Stomach (tissue), 9 donors: Measurements from ENCODE around the gene GPATCH3. TPM values are rescaled to one million over a fixed set of nuclear protein-coding genes. Genes with fewer than 3 reads are reported as not detected.

Experiments
- DNase-seq, 2 donors: peaks; one replicate each; pipeline versions ENCODE4 v3.0.0 to v3.0.0-alpha.2; 2013 to 2019
- H3K27ac ChIP-seq, 5 donors: fragments of 200-600 bp in 4 of 5; sonication (generic) in 4 of 5; one replicate each; pipeline ENCODE4 v1.5.1; 2013 to 2019; ENCODE audit warnings: mild to moderate bottlenecking in 1 of 5, moderate library complexity in 1 of 5
- H3K27me3 ChIP-seq, 3 donors: fragments of 200-600 bp; sonication (generic); one replicate each; pipeline ENCODE4 v1.5.1; 2017 to 2019; ENCODE audit warnings: mixed run types in 1 of 3
- H3K36me3 ChIP-seq, 4 donors: fragments of 200-600 bp; sonication (generic); 1 replicate in 3 of 4; 2 replicates in 1 of 4; pipeline ENCODE4 v1.5.1; 2016 to 2019
- H3K4me1 ChIP-seq, 4 donors: fragments of 200-600 bp; sonication (generic); one replicate each; pipeline ENCODE4 v1.5.1; 2016 to 2019
- H3K4me3 ChIP-seq, 4 donors: fragments of 200-600 bp; sonication (generic) in 3 of 4; one replicate each; pipeline ENCODE4 v1.5.1; 2016 to 2019; ENCODE audit warnings: mild to moderate bottlenecking in 1 of 4
- H3K9me3 ChIP-seq, 4 donors: fragments of 200-600 bp; sonication (generic); one replicate each; pipeline ENCODE4 v1.5.1; 2016 to 2019
- CTCF ChIP-seq, 7 experiments: fragments of 450-650 bp in 4 of 7; fragments of 200-600 bp in 3 of 7; sonication (generic) in 3 of 7; IDR thresholded peaks; one replicate each; pipeline ENCODE4 v1.5.1; 2016 to 2019; ENCODE audit warnings: antibody characterized with exemption in 7 of 7, control low read depth in 2 of 7, mild to moderate bottlenecking in 1 of 7
- EP300 ChIP-seq: sonication (generic); formaldehyde crosslinking; IDR thresholded peaks from one replicate; pipeline ENCODE4 v1.6.1; 2017; ENCODE audit warnings: antibody characterized with exemption
- POLR2A ChIP-seq, 4 donors: fragments of 450-650 bp; IDR thresholded peaks; one replicate each; pipeline ENCODE4 v1.6.1; 2016; ENCODE audit warnings: antibody characterized with exemption in 4 of 4, control low read depth in 2 of 4, mild to moderate bottlenecking in 1 of 4, moderate library complexity in 1 of 4
- POLR2AphosphoS5 ChIP-seq, 3 donors: sonication (generic); formaldehyde crosslinking; IDR thresholded peaks; one replicate each; pipeline ENCODE4 v1.6.1; 2016; ENCODE audit warnings: antibody characterized with exemption in 3 of 3
- WGBS, 5 donors: extraction: QIAGEN DNeasy Blood & Tissue Kit in 3 of 5; methylation state at CpG; one replicate each; pipeline versions ENCODE4 v1.1.5 to v1.1.7; 2013 to 2018; 5-methylcytosine and 5-hydroxymethylcytosine counted together
- intact Hi-C: fragments of 100-400 bp; cut with DNase I; formaldehyde crosslinking; loops from one replicate; pipeline ENCODE4 v1.15.1; 2023; ENCODE audit warnings: low total_unique reads
- polyA plus RNA-seq, 3 donors: library from polyadenylated mRNA; stranded (reverse); fragments of 200-250 nt; gene quantifications; one replicate each; pipeline ENCODE4 v1.2.3, GENCODE V29; 2013
- total RNA-seq, 5 donors: library from RNA; depleted of rRNA; stranded (reverse); fragments of >200 nt; gene quantifications; one replicate each; pipeline versions ENCODE4 v1.1.0 to v1.2.3, GENCODE V29; 2014 to 2016
- donor health status: healthy with polysubstance abuse.
- donor health status: Bipolar disorder and iron deficiency.
- donor health status: healthy.

GPATCH3 gene
- total and polyA plus RNA-seq, 8 donors, result 3.1 to 42.0 (median 12.8) TPM

- H3K27me3 ChIP-seq, result no peaks in the 10 kb centered on the region
- intact Hi-C loops, result no loop called here
- H3K4me3 ChIP-seq, result no peak overlapping the region
- H3K9me3 ChIP-seq, result no peaks in the 10 kb centered on the region
- H3K27ac ChIP-seq, result no peak overlapping the region
- peaks cover 57 to 97% (median 79%) of the 10 kb centered on the region in 4 donors for H3K36me3 ChIP-seq
- TF ChIP-seq POLR2A (IDR thresholded peaks at IDR 0.05) (no peak), EP300 (no peak), POLR2AphosphoS5 (IDR thresholded peaks at IDR 0.05) (no peak), CTCF (IDR thresholded peaks at IDR 0.05) (no peak)
- WGBS, 5 donors, result 75 to 89% (median 81%) methylated on average over 10 of the region's 10 CpGs
- DNase-seq, result no peak
- peaks cover 0 to 16% (median 6%) of the 10 kb centered on the region in 4 donors for H3K4me1 ChIP-seq
These were observed 41.0 kb upstream of the GPATCH3 start for GRCh38 chr1:26941311-26941710.

- WGBS, 5 donors, result 80 to 92% (median 83%) methylated on average over 2 of the region's 2 CpGs
- no peak overlapping the region for H3K27ac ChIP-seq
These were observed 38.4 kb upstream of the GPATCH3 start for GRCh38 chr1:26938659-26939025.

GRCh38 chr1:26938004-26938658 lies 37.9 kb upstream of the GPATCH3 start:
- peaks cover 42 to 91% (median 74%) of the 10 kb centered on the region in 4 donors for H3K36me3 ChIP-seq
- H3K27me3 ChIP-seq, result no peaks in the 10 kb centered on the region
- WGBS, 5 donors, result 80 to 96% (median 87%) methylated on average over 2 to 4 of the region's 4 CpGs
- TF ChIP-seq EP300 (no peak), POLR2AphosphoS5 (IDR thresholded peaks at IDR 0.05) (no peak), POLR2A (IDR thresholded peaks at IDR 0.05) (no peak), CTCF (IDR thresholded peaks at IDR 0.05) (no peak)
- H3K27ac ChIP-seq, result peak overlapping the region in 1 of 5 donors; percentile 5
- intact Hi-C loops, result no loop called here
- no peak overlapping the region for H3K4me3 ChIP-seq
- no peaks in the 10 kb centered on the region for H3K9me3 ChIP-seq
- peaks cover 0 to 7% (median 3%) of the 10 kb centered on the region in 4 donors for H3K4me1 ChIP-seq
- no peak for DNase-seq

More at GRCh38 chr1:26938659-26939025, 38.4 kb upstream of the GPATCH3 start:
- TF ChIP-seq POLR2AphosphoS5 (IDR thresholded peaks at IDR 0.05) (no peak), POLR2A (IDR thresholded peaks at IDR 0.05) (no peak), CTCF (IDR thresholded peaks at IDR 0.05) (no peak), EP300 (no peak)
- no peaks in the 10 kb centered on the region for H3K27me3 ChIP-seq
- H3K9me3 ChIP-seq, result no peaks in the 10 kb centered on the region
- peaks cover 0 to 7% (median 3%) of the 10 kb centered on the region in 4 donors for H3K4me1 ChIP-seq
- intact Hi-C loops, result no loop called here
- peaks cover 44 to 91% (median 74%) of the 10 kb centered on the region in 4 donors for H3K36me3 ChIP-seq
- H3K4me3 ChIP-seq, result no peak overlapping the region
- no peak for DNase-seq

GRCh38 chr1:26936823-26937222 lies 36.6 kb upstream of the GPATCH3 start:
- Histone ChIP-seq H3K9me3 (no peaks in the 10 kb centered on the region), H3K36me3 (peaks cover 39 to 91% (median 74%) of the 10 kb centered on the region in 4 donors), H3K27me3 (no peaks in the 10 kb centered on the region), H3K4me3 (no peak overlapping the region), H3K4me1 (peaks cover 0 to 7% (median 3%) of the 10 kb centered on the region in 4 donors), H3K27ac (no peak overlapping the region)
- TF ChIP-seq CTCF (IDR thresholded peaks at IDR 0.05) (no peak), POLR2AphosphoS5 (IDR thresholded peaks at IDR 0.05) (no peak), POLR2A (IDR thresholded peaks at IDR 0.05) (no peak), EP300 (no peak)
- intact Hi-C loops, result no loop called here
- DNase-seq, result no peak
- 85 to 91% (median 86%) methylated on average over 6 of the region's 6 CpGs for WGBS, 5 donors
